B cell (primary cell): ENCODE measurements around the gene PTPN21. TPM values are rescaled to one million over a fixed set of nuclear protein-coding genes. Genes with fewer than 3 reads are reported as not detected.

Source experiments
- ATAC-seq: fragments of 200-7000 bp; cut with Tn5 transposase; one replicate; pipeline ENCODE4 v1.10.0; 2021; ENCODE audit warnings: low read depth, mild to moderate bottlenecking, moderate number of reproducible peaks, moderate library complexity
- CTCF ChIA-PET: fragments of 350-600 bp; sonication (Branson Sonifier 250); formaldehyde crosslinking; loops from one replicate; lab custom pipeline; 2021; ENCODE audit warnings: antibody characterized with exemption, inconsistent platforms; lab: Charles Lee
- POLR2A ChIA-PET: fragments of 350-600 bp; sonication (Branson Sonifier 250); formaldehyde crosslinking; loops from one replicate; lab custom pipeline; 2021; ENCODE audit warnings: antibody characterized with exemption; lab: Charles Lee
- DNase-seq: peaks from one replicate; pipeline ENCODE4 v3.0.0; 2013
- H2AFZ ChIP-seq: 2 replicates; pipeline ENCODE4 v1.6.1; 2012; ENCODE audit warnings: mild to moderate bottlenecking, low read depth, low read length; ENCODE audit not compliant: insufficient read depth, poor library complexity, severe bottlenecking
- H3K27ac ChIP-seq, 2 donors: 1 replicate in 1 of 2; 2 replicates in 1 of 2; pipeline ENCODE4 v1.5.1; 2012 to 2013; ENCODE audit warnings: low read length in 2 of 2, mild to moderate bottlenecking in 2 of 2, moderate library complexity in 1 of 2
- H3K27me3 ChIP-seq, 4 experiments: fragments of 200-600 bp in 1 of 4; sonication (generic) in 1 of 4; replicated peaks in 1 of 4; 1 replicate in 2 of 4; 2 replicates in 2 of 4; pipeline versions ENCODE4 v1.6.1 to v1.7.0; 2013 to 2016; ENCODE audit warnings: low read length in 3 of 4, mild to moderate bottlenecking in 2 of 4, mixed read lengths in 1 of 4, moderate library complexity in 1 of 4; ENCODE audit not compliant: insufficient read depth in 4 of 4, control insufficient read depth in 3 of 4; ENCODE audit errors: control extremely low read depth in 1 of 4
- H3K36me3 ChIP-seq, 2 experiments: replicated peaks in 1 of 2; 1 replicate in 1 of 2; 2 replicates in 1 of 2; pipeline versions ENCODE4 v1.6.1 to v1.7.1; 2013; ENCODE audit warnings: low read length in 1 of 2; ENCODE audit not compliant: insufficient read depth in 2 of 2, control insufficient read depth in 1 of 2; ENCODE audit errors: control extremely low read depth in 1 of 2, extremely low read depth in 1 of 2
- H3K4me1 ChIP-seq, 2 donors: fragments of 200-600 bp in 1 of 2; sonication (generic) in 1 of 2; 1 replicate in 1 of 2; 2 replicates in 1 of 2; pipeline versions ENCODE4 v1.5.1 to v1.6.1; 2013 to 2017; ENCODE audit warnings: low read length in 2 of 2; ENCODE audit not compliant: control insufficient read depth in 2 of 2, insufficient read depth in 2 of 2
- H3K4me2 ChIP-seq: replicated peaks from 2 replicates; pipeline ENCODE3; 2012; ENCODE audit warnings: mild to moderate bottlenecking, low read depth, low read length; ENCODE audit not compliant: poor library complexity, severe bottlenecking
- H3K4me3 ChIP-seq, 5 experiments: fragments of 200-600 bp in 1 of 5; sonication (generic) in 1 of 5; 1 replicate in 3 of 5; 2 replicates in 2 of 5; pipeline versions ENCODE4 v1.5.1 to v1.7.0; 2011 to 2016; ENCODE audit warnings: low read length in 4 of 5, mild to moderate bottlenecking in 4 of 5, low read depth in 2 of 5, control low read depth in 1 of 5, moderate library complexity in 1 of 5; ENCODE audit not compliant: insufficient read depth in 1 of 5; ENCODE audit errors: control extremely low read depth in 1 of 5, extremely low read depth in 1 of 5
- H3K79me2 ChIP-seq: fragments of 200-600 bp; sonication (generic); one replicate; pipeline ENCODE4 v1.6.0; 2016; ENCODE audit warnings: low read length; ENCODE audit not compliant: control insufficient read depth, insufficient read depth
- H3K9ac ChIP-seq: fragments of 200-600 bp; sonication (generic); 2 replicates; pipeline ENCODE4 v1.6.1; 2017; ENCODE audit warnings: mild to moderate bottlenecking, low read length, moderate library complexity
- H3K9me3 ChIP-seq, 3 donors: one replicate each; pipeline versions ENCODE4 v1.6.1 to v1.7.1; 2013; ENCODE audit warnings: low read length in 2 of 3; ENCODE audit not compliant: control insufficient read depth in 2 of 3, insufficient read depth in 1 of 3; ENCODE audit errors: control extremely low read depth in 1 of 3
- H4K20me1 ChIP-seq: 2 replicates; pipeline ENCODE4 v1.6.0; 2012; ENCODE audit warnings: mild to moderate bottlenecking, low read length; ENCODE audit not compliant: insufficient read depth, control insufficient read depth, poor library complexity, severe bottlenecking
- H3K27ac Mint-ChIP-seq: one replicate; pipeline ENCODE4 v1.8.0; 2021; ENCODE audit warnings: mixed read lengths
- H3K27me3 Mint-ChIP-seq: one replicate; pipeline ENCODE4 v1.8.0; 2021; ENCODE audit warnings: mixed read lengths
- H3K4me1 Mint-ChIP-seq: one replicate; pipeline ENCODE4 v1.8.0; 2021; ENCODE audit warnings: mixed read lengths
- H3K4me3 Mint-ChIP-seq: one replicate; pipeline ENCODE4 v1.8.0; 2021; ENCODE audit warnings: mixed read lengths
- H3K9me3 Mint-ChIP-seq: one replicate; pipeline ENCODE4 v1.8.0; 2022; ENCODE audit warnings: mixed read lengths; ENCODE audit not compliant: insufficient read depth
- EZH2 ChIP-seq: IDR thresholded peaks from 2 replicates; pipeline ENCODE4 v1.6.1; 2012; ENCODE audit warnings: borderline replicate concordance, low read depth, mild to moderate bottlenecking, moderate library complexity, low read length; ENCODE audit not compliant: insufficient read depth, poor library complexity, severe bottlenecking
- WGBS: methylation state at CpG from one replicate; pipeline ENCODE4 v1.1.5; 2013; ENCODE audit warnings: missing lambda C conversion rate; ENCODE audit not compliant: insufficient coverage; 5-methylcytosine and 5-hydroxymethylcytosine counted together
- intact Hi-C: fragments of 100-400 bp; cut with micrococcal nuclease; formaldehyde crosslinking; loops from one replicate; pipeline ENCODE4 v1.10.0; 2022
- polyA plus RNA-seq: library from polyadenylated mRNA; depleted of rRNA; stranded (reverse); fragments of >200 nt; gene quantifications from 2 replicates; pipeline ENCODE4 v1.2.3, GENCODE V29; 2012
- total RNA-seq, 2 donors: library from RNA; stranded (reverse); fragments of 120-200 nt in 1 of 2; gene quantifications; 1 replicate in 1 of 2; 2 replicates in 1 of 2; pipeline versions ENCODE4 v1.2.3 to v1.2.4, GENCODE V29; 2013 to 2022
- TF ChIP-seq, protein P1 (sequence below): fragments of 200-600 bp; IDR thresholded peaks from one replicate; pipeline ENCODE4 v1.8.0; 2022; ENCODE audit warnings: antibody characterized with exemption, mild to moderate bottlenecking

The PTPN21 gene
- total and polyA plus RNA-seq, 2 donors (not counting 1 experiment from before 2014, with no cell fraction given), result not detected

DNA sequence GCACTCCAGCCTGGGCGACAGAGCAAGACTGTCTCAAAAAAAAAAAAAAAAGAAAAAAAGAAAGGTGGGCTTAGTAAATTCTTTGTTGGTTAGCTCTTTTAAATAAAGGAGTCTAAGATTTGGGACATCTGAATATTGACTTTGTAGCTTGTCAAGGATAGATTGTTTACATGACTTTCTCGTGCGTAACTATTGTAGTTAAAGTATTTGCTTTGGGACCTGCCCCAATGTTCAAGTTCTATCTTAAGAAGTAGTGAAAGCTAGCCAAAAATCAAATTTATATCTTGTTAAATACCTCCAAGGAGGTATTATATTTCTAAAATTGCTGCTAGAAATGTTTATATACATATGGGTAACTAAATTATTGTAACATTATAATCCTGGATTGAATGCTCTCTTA is 32.4 kb downstream of the PTPN21 start:
- Histone ChIP-seq H2AFZ (no peak overlapping the region), H3K4me3 (no peak overlapping the region), H3K9ac (no peak overlapping the region), H4K20me1 (no peaks in the 10 kb centered on the region), H3K4me1 (no peaks in the 10 kb centered on the region), H3K9me3 (no peaks in the 10 kb centered on the region), H3K27ac (no peak overlapping the region), H3K27me3 (peaks cover 0 to 4% (median 0%) of the 10 kb centered on the region in 4 experiments), H3K36me3 (no peaks in the 10 kb centered on the region), H3K79me2 (no peaks in the 10 kb centered on the region), H3K4me2 (no peak overlapping the region)
- intact Hi-C loops, result no loop called here
- no CpG with 5 or more reads among the region's 3 CpGs for WGBS
- H3K9me3 Mint-ChIP-seq, result no peaks in the 10 kb centered on the region
- TF ChIP-seq, protein P1, sequence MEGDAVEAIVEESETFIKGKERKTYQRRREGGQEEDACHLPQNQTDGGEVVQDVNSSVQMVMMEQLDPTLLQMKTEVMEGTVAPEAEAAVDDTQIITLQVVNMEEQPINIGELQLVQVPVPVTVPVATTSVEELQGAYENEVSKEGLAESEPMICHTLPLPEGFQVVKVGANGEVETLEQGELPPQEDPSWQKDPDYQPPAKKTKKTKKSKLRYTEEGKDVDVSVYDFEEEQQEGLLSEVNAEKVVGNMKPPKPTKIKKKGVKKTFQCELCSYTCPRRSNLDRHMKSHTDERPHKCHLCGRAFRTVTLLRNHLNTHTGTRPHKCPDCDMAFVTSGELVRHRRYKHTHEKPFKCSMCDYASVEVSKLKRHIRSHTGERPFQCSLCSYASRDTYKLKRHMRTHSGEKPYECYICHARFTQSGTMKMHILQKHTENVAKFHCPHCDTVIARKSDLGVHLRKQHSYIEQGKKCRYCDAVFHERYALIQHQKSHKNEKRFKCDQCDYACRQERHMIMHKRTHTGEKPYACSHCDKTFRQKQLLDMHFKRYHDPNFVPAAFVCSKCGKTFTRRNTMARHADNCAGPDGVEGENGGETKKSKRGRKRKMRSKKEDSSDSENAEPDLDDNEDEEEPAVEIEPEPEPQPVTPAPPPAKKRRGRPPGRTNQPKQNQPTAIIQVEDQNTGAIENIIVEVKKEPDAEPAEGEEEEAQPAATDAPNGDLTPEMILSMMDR, result no peak
- no peak for TF ChIP-seq EZH2
- H3K4me3 Mint-ChIP-seq, result no peak overlapping the region
- POLR2A ChIA-PET, result no interaction called here
- H3K27me3 Mint-ChIP-seq, result peaks cover 32% of the 10 kb centered on the region
- CTCF ChIA-PET, result no interaction called here
- ATAC-seq (no peak), DNase-seq (no peak)
- H3K4me1 Mint-ChIP-seq, result no peaks in the 10 kb centered on the region
- H3K27ac Mint-ChIP-seq, result no peak overlapping the region

DNA sequence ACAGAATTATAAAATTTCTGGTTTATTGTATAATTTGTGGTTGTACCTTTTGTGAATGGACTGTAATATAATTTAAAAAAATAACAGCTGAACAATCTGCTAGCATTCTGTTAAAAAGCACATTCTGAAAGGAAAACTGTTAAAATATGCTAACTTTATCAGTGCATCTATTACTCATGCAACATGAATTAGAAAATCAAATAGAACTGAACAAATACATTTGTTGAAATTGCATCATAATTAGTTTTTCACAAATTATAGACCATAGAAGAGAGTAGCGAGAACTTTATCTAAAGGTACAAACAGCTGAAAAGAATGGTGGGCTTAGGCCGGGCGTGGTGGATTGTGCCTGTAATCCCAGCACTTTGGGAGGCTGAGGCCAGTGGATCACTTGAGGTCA is 33.0 kb downstream of the PTPN21 start:
- TF ChIP-seq, protein P1, result no peak
- TF ChIP-seq EZH2, result no peak
- no peak overlapping the region for H3K4me3 Mint-ChIP-seq
- no peak overlapping the region for H3K4me2 ChIP-seq
- H2AFZ ChIP-seq, result no peak overlapping the region
- H3K79me2 ChIP-seq, result no peaks in the 10 kb centered on the region
- ATAC-seq (no peak), DNase-seq (no peak)
- no peaks in the 10 kb centered on the region for H3K9me3 Mint-ChIP-seq
- H3K4me3 ChIP-seq, result no peak overlapping the region
- H3K27me3 ChIP-seq, result peaks cover 0 to 4% (median 0%) of the 10 kb centered on the region in 4 experiments
- H3K9me3 ChIP-seq, result no peaks in the 10 kb centered on the region
- H3K27ac ChIP-seq, result no peak overlapping the region
- H3K36me3 ChIP-seq, result no peaks in the 10 kb centered on the region
- no peaks in the 10 kb centered on the region for H4K20me1 ChIP-seq
- no peak overlapping the region for H3K9ac ChIP-seq
- CTCF ChIA-PET, result no interaction called here
- H3K4me1 ChIP-seq, result no peaks in the 10 kb centered on the region
- POLR2A ChIA-PET, result no interaction called here
- intact Hi-C loops, result no loop called here
- WGBS, result no CpG with 5 or more reads among the region's 3 CpGs
- no peaks in the 10 kb centered on the region for H3K4me1 Mint-ChIP-seq
- peaks cover 27% of the 10 kb centered on the region for H3K27me3 Mint-ChIP-seq
- no peak overlapping the region for H3K27ac Mint-ChIP-seq
